Ammon's horn (tissue), 1 donor: ENCODE results near the gene RUNX1.
"Not testable (repeated sequence)": the region's sequence is repeated elsewhere in the genome, so short reads cannot be mapped to it uniquely, and the experiment has no call there.

Source experiments
- DNase-seq: peaks from one replicate; pipeline ENCODE4 v3.0.0-alpha.2; 2016; ENCODE audit warnings: low spot score

RUNX1 gene

DNA sequence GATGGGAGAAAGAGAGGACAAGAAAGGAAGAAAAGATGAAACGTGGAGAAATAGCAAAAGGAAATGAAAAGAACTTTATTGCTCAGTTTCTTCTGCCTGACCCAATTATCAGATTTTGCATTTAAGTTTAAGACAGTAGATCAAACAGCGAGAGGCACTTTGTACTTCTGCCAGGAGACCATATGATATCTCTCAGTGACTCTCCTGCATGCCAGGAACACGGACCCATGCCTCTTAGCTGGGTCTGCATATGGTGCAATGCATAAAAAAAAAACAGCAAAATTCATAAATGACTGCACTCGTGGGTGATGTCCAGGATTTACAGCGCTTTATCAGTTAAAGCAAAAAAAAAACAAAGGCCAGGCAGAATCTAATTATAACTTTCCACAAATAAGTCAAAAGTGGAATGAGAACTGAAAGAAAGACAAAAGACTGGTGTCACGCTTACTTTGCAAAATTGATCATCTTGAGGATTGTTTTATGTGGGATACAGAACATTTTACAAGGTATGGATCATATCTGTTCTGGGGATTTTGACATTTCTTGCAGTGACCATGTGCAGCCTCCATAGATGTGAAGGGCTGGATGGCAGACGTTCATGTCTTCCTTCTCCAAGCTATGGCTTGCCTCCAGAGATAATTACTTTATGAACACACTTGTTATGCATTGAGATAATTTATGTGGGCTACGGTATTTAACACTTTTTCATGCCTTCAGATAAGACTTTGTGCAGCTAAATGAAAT, 79.5 kb downstream of the RUNX1 start:
- no peak for DNase-seq

DNA sequence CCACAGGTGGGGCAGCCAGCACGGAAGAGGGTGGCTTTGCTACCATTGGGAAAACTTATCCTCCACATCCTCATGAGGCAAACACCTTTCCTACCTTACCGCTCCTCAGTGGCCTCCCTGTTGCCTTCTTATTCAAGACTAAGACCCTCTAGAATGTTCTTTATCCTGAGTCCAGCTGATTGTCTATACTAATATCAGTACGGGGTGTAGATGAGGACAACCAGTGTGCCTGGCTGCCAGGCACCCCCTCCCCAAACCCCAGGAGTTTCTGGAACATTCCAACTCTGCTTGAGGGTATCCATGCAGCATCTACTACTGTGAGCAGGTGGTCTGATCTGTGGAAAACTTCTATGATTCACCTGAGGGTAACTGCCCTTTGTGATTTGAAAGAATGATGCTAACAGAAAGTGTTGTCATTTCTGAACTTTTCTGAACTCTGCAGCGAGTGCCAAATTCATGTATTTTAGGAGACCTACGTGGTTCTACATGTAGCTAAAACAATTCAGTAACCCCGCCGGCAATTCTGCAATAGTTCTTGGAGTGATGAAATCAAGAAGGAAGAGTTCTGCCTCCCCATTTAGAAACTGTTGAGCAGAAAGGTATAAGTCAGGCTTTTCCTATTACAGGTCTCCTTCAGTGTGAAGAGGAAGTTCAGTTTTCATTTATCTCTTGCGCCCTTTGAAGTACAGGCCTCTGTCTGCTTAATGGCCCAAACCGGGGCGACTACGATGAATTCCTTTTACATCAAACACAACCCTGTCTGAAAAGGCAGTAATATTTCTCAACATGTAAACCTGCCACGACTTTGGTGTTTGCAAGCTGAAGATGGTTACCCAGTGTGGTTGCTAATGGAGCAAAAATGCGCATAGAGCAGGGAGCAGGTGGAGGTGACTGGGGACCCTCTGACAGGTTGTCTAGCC, 80.4 kb downstream of the RUNX1 start:
- no peak for DNase-seq

DNA sequence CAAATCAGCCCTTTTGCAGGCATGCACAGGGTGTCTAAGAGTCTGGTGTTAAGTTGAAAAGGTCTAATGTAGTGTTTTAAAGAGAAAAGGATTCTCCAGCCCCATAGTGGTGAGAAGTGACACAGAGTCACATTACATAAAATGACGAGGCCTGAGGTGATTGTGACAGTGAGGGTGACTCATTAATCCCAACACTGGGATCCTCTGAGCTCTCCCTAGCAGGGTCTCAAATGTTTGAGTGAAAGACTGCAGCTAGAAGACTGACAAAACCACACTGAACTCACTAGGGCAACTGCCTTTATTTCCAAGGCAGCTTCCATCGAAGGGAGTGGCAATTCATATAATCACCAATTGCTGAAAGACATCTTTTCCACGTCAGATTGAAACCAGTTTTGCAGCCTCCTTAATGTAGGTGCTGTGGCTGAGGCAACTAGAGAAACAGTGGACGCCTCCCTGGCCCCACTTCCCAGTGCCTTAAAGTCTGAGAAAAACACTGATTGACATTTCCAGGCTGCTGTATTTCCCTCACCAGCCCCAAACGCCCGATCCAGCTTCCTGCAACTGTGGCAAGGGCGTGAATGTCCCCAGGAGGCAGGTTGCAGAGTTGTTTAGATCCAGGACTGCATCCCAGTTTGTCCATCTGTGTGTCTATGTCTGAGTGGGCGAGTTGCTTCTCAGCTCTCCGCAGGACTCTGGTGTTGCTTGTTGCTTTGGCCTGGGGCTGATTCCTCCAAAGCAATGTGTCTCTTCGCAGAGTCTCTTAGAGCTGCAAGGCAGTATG, 81.4 kb downstream of the RUNX1 start:
- no peak for DNase-seq

DNA sequence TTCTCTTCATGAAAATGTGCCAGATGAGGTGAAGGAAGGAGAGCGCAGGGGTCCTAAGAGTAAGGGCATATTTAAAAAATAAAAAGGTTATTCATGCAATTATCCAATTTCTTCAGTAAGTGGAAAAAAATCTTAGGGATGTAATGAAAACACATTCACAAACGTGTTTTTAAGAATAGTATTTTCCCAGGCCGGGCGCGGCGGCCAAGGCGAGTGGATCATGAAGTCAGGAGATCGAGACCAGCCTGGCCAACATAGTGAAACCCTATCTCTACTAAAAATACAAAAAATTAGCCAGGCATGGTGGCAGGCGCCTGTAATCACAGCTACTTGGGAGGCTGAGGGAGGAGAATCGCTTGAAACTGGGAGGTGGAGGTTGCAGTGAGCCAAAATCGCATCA, 82.2 kb downstream of the RUNX1 start:
- not testable (repeated sequence) for DNase-seq

DNA sequence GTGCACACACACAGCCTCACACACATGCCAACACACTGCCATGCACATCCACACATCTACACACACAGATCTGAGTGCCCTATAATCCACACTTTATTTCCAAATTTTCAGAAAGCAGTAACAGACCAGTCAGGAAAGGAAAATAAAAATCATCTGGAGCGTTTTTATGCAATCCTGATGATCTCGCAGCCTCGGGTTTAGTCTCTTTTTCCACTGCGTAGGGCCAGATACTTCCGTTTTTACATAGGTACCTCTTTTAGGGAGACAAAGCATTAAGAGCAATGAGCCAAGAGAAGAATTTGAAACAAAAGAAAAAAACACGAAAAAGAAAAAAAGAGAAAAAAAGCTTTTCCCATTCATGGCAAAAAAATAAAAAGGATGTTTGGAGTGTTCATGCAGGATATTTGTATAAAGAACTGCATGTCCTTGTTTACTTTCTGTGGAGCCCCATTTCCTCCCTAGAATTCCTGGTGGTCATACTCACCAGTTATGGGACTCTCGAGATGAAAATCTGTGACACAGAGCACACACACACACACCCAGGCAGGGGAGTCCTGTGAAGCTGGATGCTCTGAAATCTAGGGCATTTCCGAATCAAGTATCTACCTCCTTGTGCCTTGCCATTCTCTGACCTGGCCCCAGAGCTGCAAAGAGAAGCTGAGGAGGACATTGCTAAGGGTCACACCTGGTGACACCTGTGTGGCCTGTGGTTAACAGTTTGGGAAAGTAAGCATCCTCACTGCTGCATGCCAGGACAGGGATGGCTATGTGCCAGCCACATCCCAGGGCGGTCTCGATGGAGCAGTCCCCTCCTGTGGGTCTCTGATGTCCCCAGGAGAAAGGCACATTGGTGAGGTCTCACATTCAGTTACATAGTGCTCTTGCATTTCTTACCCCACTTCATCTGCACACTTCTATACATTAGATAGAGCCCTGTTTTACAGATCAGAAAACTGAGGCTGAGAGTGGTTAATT, 83.6 kb downstream of the RUNX1 start:
- DNase-seq = no peak

DNA sequence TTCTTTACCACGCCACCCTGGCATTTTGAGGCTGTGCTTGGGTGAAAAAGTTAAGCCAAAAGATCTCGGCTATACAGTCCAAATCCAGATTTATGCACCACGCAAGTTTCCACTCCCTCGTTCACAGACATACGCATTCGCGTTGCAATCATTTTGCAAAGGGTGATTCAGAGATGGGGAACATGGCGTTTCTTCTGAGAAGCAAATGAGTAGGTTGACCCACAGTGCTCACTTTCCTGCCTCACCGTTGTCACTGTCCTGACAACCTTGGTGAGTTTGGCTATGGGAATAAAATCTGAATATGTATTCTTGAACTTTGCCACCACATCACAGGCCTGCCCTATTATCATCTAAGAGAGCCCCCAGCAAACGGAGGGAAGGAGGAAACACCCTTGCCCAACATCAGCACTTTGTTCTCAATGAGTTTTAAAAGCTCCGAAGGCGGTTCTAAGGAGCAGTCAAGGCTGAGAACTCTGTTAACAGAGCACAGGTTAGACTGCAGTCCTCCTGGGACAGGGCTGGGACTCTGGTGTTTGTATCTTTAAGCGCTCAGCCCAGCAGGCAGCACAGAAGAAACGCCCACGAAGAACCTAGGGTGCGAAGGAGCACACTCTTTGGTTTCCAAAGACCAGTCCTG, 86.4 kb downstream of the RUNX1 start:
- no peak for DNase-seq

DNA sequence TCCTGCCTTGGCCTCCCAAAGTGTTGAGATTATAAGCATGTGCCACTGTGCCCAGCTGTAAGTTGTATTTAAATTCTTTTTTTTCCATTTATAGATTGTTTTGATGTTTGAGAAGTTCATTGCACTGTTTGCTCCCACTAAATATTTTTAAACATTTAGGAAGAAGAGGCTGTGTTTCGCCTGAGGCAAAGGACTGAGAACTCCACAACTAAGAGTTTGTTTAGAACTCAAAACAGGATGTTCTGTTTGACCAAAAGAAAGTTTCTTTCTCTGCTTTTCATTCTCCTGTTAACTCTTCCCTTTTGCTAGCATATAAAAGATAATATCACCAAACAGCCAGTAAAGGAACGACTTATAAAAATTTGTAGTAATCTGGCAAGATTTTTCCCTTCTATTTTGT, 87.0 kb downstream of the RUNX1 start:
- no peak for DNase-seq

DNA sequence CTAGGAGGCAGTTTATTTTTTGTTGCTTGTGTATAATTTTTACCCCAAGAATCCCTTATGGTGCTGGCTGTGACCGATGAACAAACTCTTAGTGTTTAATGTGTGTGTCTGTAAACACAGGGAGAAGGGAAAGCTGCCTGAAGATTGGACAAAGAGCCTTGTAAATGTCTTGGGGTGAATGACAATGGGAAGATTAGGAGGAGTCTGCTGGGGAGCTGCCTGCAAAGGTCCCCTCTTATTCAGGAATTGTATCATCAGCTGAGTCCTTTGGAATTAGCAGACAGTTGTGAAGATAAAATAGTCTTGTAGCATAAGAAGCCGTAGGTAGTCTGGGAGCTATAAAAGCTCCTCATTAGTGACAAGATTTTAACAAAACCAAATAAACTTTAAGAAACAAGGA, 88.4 kb downstream of the RUNX1 start:
- DNase-seq = no peak

DNA sequence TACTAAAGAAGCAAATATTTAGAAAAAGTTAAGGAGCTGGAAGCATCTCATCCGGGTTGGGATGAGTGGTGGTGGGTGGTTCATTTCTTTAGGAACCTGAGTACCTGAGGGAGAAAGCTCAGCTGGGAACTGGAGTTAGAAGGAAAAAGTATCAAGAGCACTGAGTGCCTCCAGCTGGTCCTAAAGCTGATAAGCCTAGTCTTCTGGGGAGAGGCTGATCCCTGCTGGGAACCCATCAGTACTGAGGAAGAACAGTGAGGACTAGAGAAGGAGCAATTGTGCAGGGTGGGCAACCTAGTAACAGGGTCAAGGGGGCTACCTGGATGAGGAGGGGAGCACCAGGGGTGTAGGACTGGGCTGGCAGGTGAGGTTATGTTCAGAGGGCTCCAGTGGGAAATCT, 89.5 kb downstream of the RUNX1 start:
- no peak for DNase-seq

DNA sequence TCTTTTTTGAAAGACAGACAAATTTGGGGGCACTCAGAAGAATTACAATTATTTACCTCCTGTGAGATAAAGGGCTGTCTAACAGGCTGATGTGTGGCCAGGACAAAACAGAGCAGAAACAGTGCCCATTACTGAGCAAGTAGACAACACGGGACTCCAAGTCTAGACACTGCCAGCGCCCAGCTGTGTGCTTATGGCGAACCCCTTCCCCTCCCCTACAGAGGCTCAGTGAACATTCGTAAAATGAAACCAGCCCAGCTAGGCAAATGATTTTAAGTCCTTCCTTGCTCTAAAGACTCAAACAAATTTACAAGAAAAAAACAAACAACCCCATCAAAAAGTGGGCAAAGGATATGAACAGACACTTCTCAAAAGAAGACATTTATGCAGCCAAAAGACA, 91.1 kb downstream of the RUNX1 start:
- DNase-seq = no peak

DNA sequence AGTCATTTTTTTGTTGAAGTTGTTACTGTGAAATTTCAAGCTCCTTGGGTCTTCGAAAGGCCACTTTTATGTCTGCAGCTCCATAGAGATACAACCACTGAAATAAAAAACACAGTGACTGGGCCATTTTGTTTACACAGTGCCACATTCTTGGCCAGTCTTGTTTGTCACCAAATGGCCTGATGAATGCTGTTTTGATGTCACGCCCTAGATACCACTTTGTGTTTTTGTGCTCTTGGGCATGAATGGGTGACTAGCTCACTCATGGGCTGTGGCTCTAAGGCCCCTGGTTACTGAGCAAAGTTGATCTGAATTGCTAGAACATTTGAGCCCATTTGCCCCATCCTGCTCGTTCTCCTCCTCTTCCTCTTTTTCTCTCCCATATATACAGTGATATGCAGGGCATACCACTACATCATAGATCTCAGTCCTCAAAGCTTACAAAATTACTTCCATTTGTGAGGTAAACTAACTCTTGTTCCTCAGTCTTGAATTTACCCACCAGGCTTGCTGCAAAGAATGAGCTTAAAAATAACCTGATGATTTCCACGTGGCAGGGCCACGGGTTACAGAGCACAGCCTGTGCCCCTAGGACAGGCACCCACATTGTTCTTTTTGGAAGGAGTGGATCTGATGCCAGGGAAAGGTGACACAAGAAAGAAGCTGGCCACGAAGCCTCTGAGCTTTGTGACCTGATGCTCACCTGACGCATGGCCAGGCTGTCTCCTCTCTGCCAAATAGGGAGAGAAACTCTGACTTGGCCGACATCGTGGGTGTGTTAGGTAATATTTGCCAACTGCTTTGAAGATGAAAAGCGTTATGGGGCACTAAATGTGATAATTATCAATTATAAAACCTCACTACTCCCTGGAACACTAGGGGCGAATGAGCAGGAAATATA, 92.4 kb downstream of the RUNX1 start:
- DNase-seq = no peak

DNA sequence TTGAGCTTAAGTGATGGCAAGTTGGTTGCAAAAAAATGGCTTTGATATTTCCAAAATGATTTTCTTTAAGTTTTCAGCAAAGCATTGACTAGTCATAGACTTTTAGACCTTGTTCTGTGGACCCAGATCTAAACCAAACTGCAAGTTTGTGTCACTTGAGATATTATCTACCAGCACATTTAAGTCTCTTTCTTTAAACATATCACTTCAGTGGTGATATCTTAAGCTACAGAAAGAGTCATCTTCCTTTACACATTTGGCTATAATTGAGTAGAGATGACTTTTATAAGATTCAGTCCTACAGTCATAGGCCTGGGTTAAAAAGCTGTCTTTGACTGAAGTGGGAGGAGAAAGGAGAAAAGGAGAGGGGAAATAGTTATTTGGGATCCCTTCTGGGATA, 95.2 kb downstream of the RUNX1 start:
- no peak for DNase-seq

DNA sequence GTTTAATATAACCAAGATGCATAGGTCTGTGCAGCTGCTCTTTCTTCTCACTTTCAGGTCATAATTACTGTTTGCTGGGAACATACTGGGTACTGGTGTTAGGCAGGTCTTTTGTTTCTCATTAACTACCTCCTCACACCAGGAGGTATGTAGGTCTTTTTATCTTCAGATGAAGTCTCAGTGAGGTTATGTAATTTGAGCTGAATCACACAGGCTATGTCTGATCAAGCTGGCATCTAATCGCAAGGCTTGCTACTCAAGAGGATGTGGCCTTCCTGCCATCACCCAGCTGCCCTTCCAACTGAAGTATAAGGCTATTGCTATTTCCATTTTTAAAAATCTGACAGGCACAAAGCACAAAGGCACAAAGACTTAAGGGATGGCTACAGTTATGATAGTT, 96.4 kb downstream of the RUNX1 start:
- DNase-seq = no peak

DNA sequence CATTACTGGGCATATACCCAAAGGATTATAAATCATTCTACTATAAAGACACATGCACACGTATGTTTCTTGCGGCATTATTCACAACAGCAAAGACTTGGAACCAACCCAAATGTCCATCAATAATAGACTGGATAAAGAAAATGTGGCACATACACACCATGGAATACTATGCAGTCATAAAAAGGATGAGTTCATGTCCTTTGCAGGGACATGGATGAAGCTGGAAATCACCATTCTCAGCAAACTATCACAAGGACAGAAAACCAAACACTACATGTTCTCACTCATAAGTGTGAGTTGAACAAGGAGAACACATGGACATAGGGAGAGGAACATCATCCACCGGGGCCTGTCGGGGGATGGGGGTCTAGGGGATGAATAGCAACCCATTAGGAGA, 97.2 kb downstream of the RUNX1 start:
- not testable (repeated sequence) for DNase-seq

DNA sequence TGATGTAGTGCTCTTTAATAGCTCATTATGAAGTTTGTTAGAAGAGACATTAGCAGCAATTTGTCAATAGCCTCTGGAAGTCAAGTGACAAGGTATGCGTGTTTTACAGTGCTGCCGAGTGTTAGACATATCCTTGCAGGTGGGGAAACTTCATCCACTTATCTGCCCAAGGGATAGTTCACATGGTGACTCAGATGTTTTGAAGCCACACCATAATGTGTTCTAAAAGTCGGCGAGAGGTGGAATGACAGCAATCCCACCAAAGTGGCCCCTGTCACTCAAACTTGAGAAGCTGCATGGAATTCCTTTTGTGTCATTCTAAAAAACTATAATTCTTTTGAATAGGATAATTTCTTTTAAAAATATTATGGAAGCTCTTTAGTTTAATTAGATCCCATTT, 98.1 kb downstream of the RUNX1 start:
- DNase-seq = no peak

DNA sequence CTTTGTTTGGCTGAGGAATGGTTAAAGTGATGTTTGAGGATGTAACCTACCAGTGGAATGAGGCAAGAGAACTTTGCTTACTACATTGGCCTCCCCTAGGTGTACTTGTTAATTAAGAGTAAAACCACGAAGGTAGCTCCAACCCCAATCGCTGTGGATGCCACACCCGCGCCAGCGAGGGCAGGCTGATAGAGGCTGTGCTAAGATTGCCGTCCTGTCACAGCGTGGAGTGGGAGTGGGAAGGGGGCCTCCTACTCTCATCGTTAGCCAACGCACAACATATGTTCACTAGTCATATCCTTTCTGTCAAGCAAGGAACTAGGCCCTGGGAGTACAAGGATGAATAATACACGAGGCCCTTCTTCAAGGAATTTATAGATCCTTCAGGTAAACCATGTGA, 99.6 kb downstream of the RUNX1 start:
- DNase-seq = no peak

DNA sequence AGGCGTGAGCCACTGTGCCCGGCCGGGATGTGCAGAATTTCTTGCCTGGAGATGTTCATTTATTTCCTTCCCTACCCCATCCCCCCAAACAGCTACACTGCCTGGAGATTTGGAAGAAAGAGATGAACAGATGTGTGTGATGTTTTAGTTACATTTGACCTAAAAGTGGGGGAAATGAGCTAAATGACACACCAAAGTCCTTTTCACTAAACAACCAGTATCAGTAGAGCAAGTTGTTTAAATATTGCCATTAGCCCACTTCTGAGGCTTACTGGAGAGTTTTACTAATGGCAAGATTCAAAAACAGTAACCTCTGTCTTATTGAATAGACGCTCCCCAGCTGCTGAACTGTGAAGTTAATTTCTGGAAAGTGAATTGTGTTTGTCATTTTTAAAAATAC, 100.1 kb downstream of the RUNX1 start:
- no peak for DNase-seq

DNA sequence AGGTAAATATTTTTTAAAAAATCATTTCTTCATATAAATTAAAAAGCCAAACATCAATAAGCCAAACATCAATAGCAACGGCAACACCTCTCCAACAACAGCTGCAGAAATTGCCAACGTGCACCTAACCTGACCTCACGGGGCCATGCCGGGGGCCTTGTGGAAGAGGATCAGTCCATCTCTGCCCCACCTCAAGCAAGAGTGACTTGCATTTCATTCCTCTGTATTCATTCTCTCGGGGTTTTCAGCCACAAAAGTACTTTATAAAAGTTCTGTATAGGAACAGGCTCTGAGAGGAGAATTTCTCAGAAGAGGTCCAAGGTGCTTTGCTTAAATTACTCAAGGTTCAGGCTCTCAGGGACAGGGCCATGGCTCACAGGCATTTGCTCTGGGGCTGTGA, 100.9 kb downstream of the RUNX1 start:
- DNase-seq = no peak

DNA sequence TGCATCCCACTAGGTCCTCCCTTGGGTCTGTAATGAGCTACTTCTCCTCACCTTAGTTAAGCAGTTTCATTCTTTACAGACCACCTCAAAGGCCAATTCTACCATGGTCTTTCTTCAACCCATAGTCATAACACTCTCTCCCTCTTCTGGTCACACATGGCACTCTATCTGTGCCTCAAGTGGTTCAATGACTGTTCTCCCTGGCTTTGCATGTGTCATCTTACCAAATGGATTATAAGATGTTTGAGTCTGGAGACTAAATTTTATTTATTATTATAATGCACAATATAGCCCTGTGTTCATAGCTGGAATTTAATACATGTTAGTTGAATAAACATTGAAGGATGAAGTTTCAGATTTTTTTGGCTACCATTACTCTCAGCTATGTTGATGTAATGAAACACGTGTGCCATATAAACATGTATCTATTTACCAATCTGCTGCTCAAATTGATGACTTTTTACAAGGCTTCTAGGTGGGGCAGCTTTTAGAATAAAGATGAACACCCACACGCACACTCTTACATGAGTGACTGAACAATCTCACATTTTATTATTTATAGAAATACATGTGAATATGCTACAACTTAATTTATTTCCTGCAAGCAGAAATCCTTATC, 102.1 kb downstream of the RUNX1 start:
- DNase-seq = no peak
